Measurements from ENCODE around the gene MUSK.

MUSK gene

DNA sequence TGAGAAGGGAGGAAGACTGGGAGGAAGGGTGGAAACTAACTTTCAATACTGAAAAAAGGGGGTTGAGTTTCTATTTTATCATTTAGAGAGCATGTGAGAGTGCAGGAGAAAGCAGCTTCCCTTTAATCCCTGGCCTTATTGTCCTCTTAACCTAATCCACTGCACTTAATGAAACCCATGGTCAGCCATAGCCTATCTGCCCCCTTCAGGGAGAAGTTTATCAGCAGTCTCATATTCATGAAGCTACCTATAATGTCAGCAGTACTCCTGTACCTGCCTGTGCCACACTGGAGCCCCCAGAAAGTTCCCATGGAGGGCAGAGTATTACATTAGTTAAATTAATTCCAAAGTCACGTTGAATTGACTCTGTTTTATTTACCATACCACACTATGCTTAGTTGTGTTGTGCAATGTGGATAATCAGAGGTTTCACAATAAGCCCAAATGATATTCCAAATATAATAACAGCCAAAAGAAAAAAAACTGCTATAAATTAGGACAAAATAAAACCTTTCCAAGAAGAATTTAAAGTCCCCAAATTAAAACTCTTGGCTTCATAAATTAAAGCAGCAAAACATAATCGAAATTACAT is 62.9 kb downstream of the MUSK start:
- no peaks in the 10 kb centered on the region for H3K36me3 Mint-ChIP-seq (ENCODE audit: low read depth)
- no peaks in the 10 kb centered on the region for H3K4me1 Mint-ChIP-seq (ENCODE audit: low read depth)

GRCh38 chr9:110738982-110739381 is 70.4 kb downstream of the MUSK start:
- Mint-ChIP-seq H3K9me3 (peaks cover 4% of the 10 kb centered on the region), H3K27me3 (no peaks in the 10 kb centered on the region), H3K27ac (no peak overlapping the region), H3K36me3 (ENCODE audit: low read depth) (no peaks in the 10 kb centered on the region), H3K4me3 (no peak overlapping the region), H3K4me1 (ENCODE audit: low read depth) (no peaks in the 10 kb centered on the region)
- no peak for DNase-seq

More for the DNA sequence above, 62.9 kb downstream of the MUSK start:
- Mint-ChIP-seq H3K27ac (no peak overlapping the region), H3K27me3 (no peaks in the 10 kb centered on the region), H3K4me3 (no peak overlapping the region), H3K9me3 (peaks cover 2% of the 10 kb centered on the region)
- DNase-seq: no peak

- H3K36me3 Mint-ChIP-seq (ENCODE audit: low read depth): no peaks in the 10 kb centered on the region
- no peak for DNase-seq
- H3K27me3 Mint-ChIP-seq: no peaks in the 10 kb centered on the region
- H3K27ac Mint-ChIP-seq: no peak overlapping the region
- H3K4me1 Mint-ChIP-seq (ENCODE audit: low read depth): no peaks in the 10 kb centered on the region
- peaks cover 2% of the 10 kb centered on the region for H3K9me3 Mint-ChIP-seq
- H3K4me3 Mint-ChIP-seq: no peak overlapping the region
These were observed 74.3 kb downstream of the MUSK start for GRCh38 chr9:110742741-110743371.

DNA sequence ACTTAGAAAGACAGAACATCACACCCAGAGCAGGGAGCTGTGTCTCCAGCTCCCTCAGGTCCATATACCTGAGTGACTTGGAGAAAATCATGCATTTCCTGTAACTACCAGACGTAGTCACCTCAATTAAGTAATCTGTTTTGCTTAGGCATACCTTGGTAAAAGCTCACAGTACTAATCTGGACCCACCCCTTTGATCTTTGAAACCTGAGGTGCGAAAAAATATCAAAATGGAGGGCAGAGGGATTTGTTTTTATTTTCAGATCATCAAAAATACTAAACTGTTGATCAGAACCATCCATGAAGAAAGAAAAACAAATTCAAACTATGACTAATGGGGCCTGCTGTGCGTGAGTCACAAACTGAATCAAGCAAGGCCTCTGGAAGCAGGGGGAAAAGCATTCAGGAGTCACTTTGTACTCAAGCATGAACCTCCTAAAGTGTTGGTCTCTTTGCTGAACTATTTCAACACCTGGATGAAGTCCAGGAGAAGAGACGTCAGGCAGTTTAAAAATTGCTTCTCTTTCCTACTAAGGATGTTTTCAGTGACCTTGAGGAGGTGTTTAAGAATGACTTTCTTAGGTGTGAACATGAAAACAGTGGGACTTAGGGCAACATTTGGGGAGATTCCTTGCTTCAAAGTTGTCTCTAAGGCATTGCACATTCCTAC is 76.3 kb downstream of the MUSK start:
- H3K4me1 Mint-ChIP-seq (ENCODE audit: low read depth): no peaks in the 10 kb centered on the region
- H3K9me3 Mint-ChIP-seq: peaks cover 2% of the 10 kb centered on the region
- H3K27me3 Mint-ChIP-seq: no peaks in the 10 kb centered on the region
- H3K27ac Mint-ChIP-seq: no peak overlapping the region
- DNase-seq: no peak
- no peak overlapping the region for H3K4me3 Mint-ChIP-seq
- no peaks in the 10 kb centered on the region for H3K36me3 Mint-ChIP-seq (ENCODE audit: low read depth)

- no peaks in the 10 kb centered on the region for H3K36me3 Mint-ChIP-seq (ENCODE audit: low read depth)
- H3K27me3 Mint-ChIP-seq: no peaks in the 10 kb centered on the region
- no peaks in the 10 kb centered on the region for H3K4me1 Mint-ChIP-seq (ENCODE audit: low read depth)
- no peak overlapping the region for H3K27ac Mint-ChIP-seq
- peaks cover 2% of the 10 kb centered on the region for H3K9me3 Mint-ChIP-seq
- no peak overlapping the region for H3K4me3 Mint-ChIP-seq
- no peak for DNase-seq
These were observed 77.1 kb downstream of the MUSK start for GRCh38 chr9:110745676-110746075.

DNA sequence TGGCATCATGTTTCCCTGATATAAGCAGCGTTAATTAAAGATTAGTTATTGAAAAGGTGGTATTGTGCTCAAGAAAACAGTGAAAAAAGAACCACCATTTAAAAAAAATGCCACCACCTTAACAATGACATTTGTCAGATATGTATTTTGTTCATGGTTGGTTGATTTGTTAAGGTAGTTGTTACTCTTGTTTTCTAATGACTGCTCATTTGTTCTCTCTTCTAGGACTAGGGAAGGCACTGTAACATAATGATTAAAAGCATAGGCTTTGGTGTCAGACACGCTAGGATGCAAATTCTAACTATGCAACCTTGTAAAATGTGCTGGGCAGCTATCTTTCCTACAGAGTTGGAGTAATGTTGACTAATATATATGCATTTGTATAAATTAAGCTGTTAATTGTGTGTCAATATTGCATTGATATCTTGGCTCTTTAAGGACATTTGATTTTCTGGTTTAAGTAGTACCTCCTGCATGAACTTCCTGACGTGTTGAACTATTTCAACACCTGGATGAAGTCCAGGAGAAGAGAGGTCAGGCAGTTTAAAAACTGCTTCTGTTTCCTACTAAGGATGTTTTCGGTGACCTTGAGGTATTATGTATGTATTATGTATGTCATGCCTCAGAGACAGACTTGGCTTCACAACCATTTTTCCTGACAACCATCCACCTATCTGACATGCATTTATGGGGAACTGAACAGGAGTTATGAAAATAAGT is 77.8 kb downstream of the MUSK start:
- DNase-seq: no peak
- no peaks in the 10 kb centered on the region for H3K36me3 Mint-ChIP-seq (ENCODE audit: low read depth)
- no peaks in the 10 kb centered on the region for H3K4me1 Mint-ChIP-seq (ENCODE audit: low read depth)
- no peak overlapping the region for H3K4me3 Mint-ChIP-seq
- H3K27ac Mint-ChIP-seq: no peak overlapping the region
- no peaks in the 10 kb centered on the region for H3K27me3 Mint-ChIP-seq
- H3K9me3 Mint-ChIP-seq: no peaks in the 10 kb centered on the region

- H3K9me3 Mint-ChIP-seq: no peaks in the 10 kb centered on the region
- no peak overlapping the region for H3K27ac Mint-ChIP-seq
- H3K4me1 Mint-ChIP-seq (ENCODE audit: low read depth): no peaks in the 10 kb centered on the region
- H3K36me3 Mint-ChIP-seq (ENCODE audit: low read depth): no peaks in the 10 kb centered on the region
- no peak for DNase-seq
- no peaks in the 10 kb centered on the region for H3K27me3 Mint-ChIP-seq
- H3K4me3 Mint-ChIP-seq: no peak overlapping the region
These were observed 79.8 kb downstream of the MUSK start for GRCh38 chr9:110748251-110748893.

DNA sequence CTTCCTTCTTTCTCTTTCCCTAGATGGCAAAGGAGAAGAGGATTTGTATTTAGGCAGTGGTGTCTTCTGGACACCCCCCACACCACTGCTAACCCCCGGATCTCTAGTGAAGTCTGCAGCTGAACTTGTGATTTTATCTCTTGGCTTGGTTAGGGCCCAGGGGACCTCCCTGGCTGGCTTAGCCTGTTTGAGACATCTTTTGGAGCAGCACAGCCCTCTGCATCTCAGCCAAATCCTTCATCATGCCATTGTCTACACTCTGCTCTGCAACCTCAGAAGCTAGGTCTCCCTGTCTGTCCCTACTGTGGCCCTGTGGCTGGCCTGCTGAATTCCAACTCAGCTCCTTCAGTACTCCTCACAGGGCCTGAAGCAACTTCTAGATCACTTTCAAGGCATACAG is 81.7 kb downstream of the MUSK start:
- H3K4me1 Mint-ChIP-seq (ENCODE audit: low read depth): no peaks in the 10 kb centered on the region
- DNase-seq: no peak
- H3K27ac Mint-ChIP-seq: no peak overlapping the region
- no peaks in the 10 kb centered on the region for H3K36me3 Mint-ChIP-seq (ENCODE audit: low read depth)
- no peaks in the 10 kb centered on the region for H3K9me3 Mint-ChIP-seq
- no peak overlapping the region for H3K4me3 Mint-ChIP-seq
- no peaks in the 10 kb centered on the region for H3K27me3 Mint-ChIP-seq

GRCh38 chr9:110751971-110752370 is 83.4 kb downstream of the MUSK start:
- Mint-ChIP-seq H3K4me1 (ENCODE audit: low read depth) (no peaks in the 10 kb centered on the region), H3K27ac (no peak overlapping the region), H3K9me3 (no peaks in the 10 kb centered on the region), H3K4me3 (no peak overlapping the region), H3K36me3 (ENCODE audit: low read depth) (no peaks in the 10 kb centered on the region), H3K27me3 (no peaks in the 10 kb centered on the region)
- DNase-seq: no peak

- no peak for DNase-seq
- no peaks in the 10 kb centered on the region for H3K36me3 Mint-ChIP-seq (ENCODE audit: low read depth)
- no peak overlapping the region for H3K4me3 Mint-ChIP-seq
- H3K9me3 Mint-ChIP-seq: no peaks in the 10 kb centered on the region
- H3K4me1 Mint-ChIP-seq (ENCODE audit: low read depth): no peaks in the 10 kb centered on the region
- no peaks in the 10 kb centered on the region for H3K27me3 Mint-ChIP-seq
- H3K27ac Mint-ChIP-seq: no peak overlapping the region
These were observed 84.2 kb downstream of the MUSK start for GRCh38 chr9:110752766-110753165.

- H3K27ac Mint-ChIP-seq: no peak overlapping the region
- H3K36me3 Mint-ChIP-seq (ENCODE audit: low read depth): no peaks in the 10 kb centered on the region
- no peaks in the 10 kb centered on the region for H3K9me3 Mint-ChIP-seq
- DNase-seq: no peak
- no peak overlapping the region for H3K4me3 Mint-ChIP-seq
- no peaks in the 10 kb centered on the region for H3K27me3 Mint-ChIP-seq
- H3K4me1 Mint-ChIP-seq (ENCODE audit: low read depth): no peaks in the 10 kb centered on the region
These were observed 85.2 kb downstream of the MUSK start for GRCh38 chr9:110753731-110754231.

- DNase-seq: no peak
- Mint-ChIP-seq H3K27me3 (no peaks in the 10 kb centered on the region), H3K4me3 (no peak overlapping the region), H3K4me1 (ENCODE audit: low read depth) (no peaks in the 10 kb centered on the region), H3K9me3 (no peaks in the 10 kb centered on the region), H3K27ac (no peak overlapping the region), H3K36me3 (ENCODE audit: low read depth) (no peaks in the 10 kb centered on the region)
These were observed 86.6 kb downstream of the MUSK start for GRCh38 chr9:110755179-110755578.

DNA sequence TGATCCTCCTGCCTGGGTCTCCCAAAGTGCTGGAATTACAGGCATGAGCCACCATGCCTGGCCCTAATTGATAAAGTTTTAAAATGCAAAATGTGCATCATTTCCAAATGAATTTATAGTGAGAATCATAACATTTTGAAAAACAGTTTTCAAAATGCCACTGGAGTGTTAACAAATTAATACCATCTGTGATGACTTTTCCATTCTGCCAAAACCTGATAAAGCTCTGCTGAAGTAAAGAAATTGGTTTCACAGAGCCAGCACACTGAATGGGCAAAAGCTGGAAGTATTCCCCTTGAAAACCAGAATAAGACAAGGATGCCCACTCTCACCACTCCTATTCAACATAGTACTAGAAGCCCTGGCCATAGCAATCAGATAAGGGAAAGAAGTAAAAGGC is 89.6 kb downstream of the MUSK start:
- peaks cover 2% of the 10 kb centered on the region for H3K9me3 Mint-ChIP-seq
- DNase-seq: no peak
- H3K27ac Mint-ChIP-seq: no peak overlapping the region
- H3K4me1 Mint-ChIP-seq (ENCODE audit: low read depth): no peaks in the 10 kb centered on the region
- no peak overlapping the region for H3K4me3 Mint-ChIP-seq
- H3K36me3 Mint-ChIP-seq (ENCODE audit: low read depth): no peaks in the 10 kb centered on the region
- H3K27me3 Mint-ChIP-seq: no peaks in the 10 kb centered on the region

- no peak overlapping the region for H3K4me3 Mint-ChIP-seq
- no peak for DNase-seq
- no peak overlapping the region for H3K27ac Mint-ChIP-seq
- no peaks in the 10 kb centered on the region for H3K4me1 Mint-ChIP-seq (ENCODE audit: low read depth)
- no peaks in the 10 kb centered on the region for H3K27me3 Mint-ChIP-seq
- peaks cover 2% of the 10 kb centered on the region for H3K9me3 Mint-ChIP-seq
- H3K36me3 Mint-ChIP-seq (ENCODE audit: low read depth): no peaks in the 10 kb centered on the region
These were observed 94.2 kb downstream of the MUSK start for GRCh38 chr9:110762783-110763182.

Measured in activated T-cell treated with anti-CD3 and anti-CD28 coated beads, Interleukin-2, amount 50 U/mL, for 24 hours (primary cell).